Trophoblast cell (in vitro differentiated cells and primary cell): Measurements from ENCODE around the gene B4GALNT3.

ENCODE experiments used
- DNase-seq, 2 donors: peaks; one replicate each; pipeline ENCODE4 v3.0.0-alpha.2; 2016
- H2AFZ ChIP-seq: 2 replicates; pipeline ENCODE4 v1.6.1; 2013; ENCODE audit warnings: low read length, moderate library complexity, mild to moderate bottlenecking; ENCODE audit not compliant: insufficient read depth, poor library complexity
- H2AK5ac ChIP-seq: 2 replicates; pipeline ENCODE4 v1.6.1; 2013; ENCODE audit warnings: mild to moderate bottlenecking, low read length
- H2BK120ac ChIP-seq: 2 replicates; pipeline ENCODE4 v1.6.1; 2013; ENCODE audit warnings: low read length, mild to moderate bottlenecking, moderate library complexity; ENCODE audit not compliant: insufficient read depth, poor library complexity
- H2BK12ac ChIP-seq: 2 replicates; pipeline ENCODE4 v1.6.1; 2013; ENCODE audit warnings: mild to moderate bottlenecking, low read length, moderate library complexity
- H2BK5ac ChIP-seq: 2 replicates; pipeline ENCODE4 v1.6.1; 2013; ENCODE audit warnings: low read length, low read depth, moderate library complexity, mild to moderate bottlenecking; ENCODE audit not compliant: poor library complexity
- H3K14ac ChIP-seq: 2 replicates; pipeline ENCODE4 v1.6.1; 2013; ENCODE audit warnings: mild to moderate bottlenecking, low read length
- H3K18ac ChIP-seq: 2 replicates; pipeline ENCODE4 v1.6.1; 2013; ENCODE audit warnings: mild to moderate bottlenecking, low read length
- H3K23ac ChIP-seq: 2 replicates; pipeline ENCODE4 v1.6.1; 2013; ENCODE audit warnings: low read length
- H3K27ac ChIP-seq: 2 replicates; pipeline ENCODE4 v1.5.1; 2013; ENCODE audit warnings: low read depth, mild to moderate bottlenecking, inconsistent platforms, low read length, moderate library complexity
- H3K27me3 ChIP-seq: 2 replicates; pipeline ENCODE4 v1.6.1; 2013; ENCODE audit warnings: inconsistent platforms, mild to moderate bottlenecking, low read length, moderate library complexity; ENCODE audit not compliant: insufficient read depth
- H3K36me3 ChIP-seq, 2 experiments: 1 replicate in 1 of 2; 2 replicates in 1 of 2; pipeline ENCODE4 v1.6.1; 2013; ENCODE audit warnings: low read length in 2 of 2, mild to moderate bottlenecking in 2 of 2, moderate library complexity in 1 of 2; ENCODE audit not compliant: insufficient read depth in 2 of 2, control insufficient read depth in 1 of 2
- H3K4ac ChIP-seq: 2 replicates; pipeline ENCODE4 v1.6.1; 2013; ENCODE audit warnings: low read depth, mild to moderate bottlenecking, low read length, moderate library complexity
- H3K4me1 ChIP-seq, 2 experiments: 1 replicate in 1 of 2; 2 replicates in 1 of 2; pipeline ENCODE4 v1.6.1; 2013; ENCODE audit warnings: low read length in 2 of 2, mild to moderate bottlenecking in 2 of 2, moderate library complexity in 1 of 2; ENCODE audit not compliant: insufficient read depth in 2 of 2, control insufficient read depth in 1 of 2
- H3K4me2 ChIP-seq: 2 replicates; pipeline ENCODE4 v1.6.1; 2013; ENCODE audit warnings: inconsistent platforms, mild to moderate bottlenecking, low read length, moderate library complexity
- H3K4me3 ChIP-seq: 2 replicates; pipeline ENCODE4 v1.5.1; 2013; ENCODE audit warnings: mild to moderate bottlenecking, low read depth, low read length, inconsistent platforms
- H3K79me1 ChIP-seq: one replicate; pipeline ENCODE4 v1.6.1; 2013; ENCODE audit warnings: low read length
- H3K79me2 ChIP-seq: 2 replicates; pipeline ENCODE4 v1.6.1; 2013; ENCODE audit warnings: low read length, mild to moderate bottlenecking; ENCODE audit not compliant: control insufficient read depth, insufficient read depth, poor library complexity
- H3K9ac ChIP-seq: 2 replicates; pipeline ENCODE4 v1.6.1; 2013; ENCODE audit warnings: mild to moderate bottlenecking, low read length
- H3K9me3 ChIP-seq: 2 replicates; pipeline ENCODE4 v1.6.1; 2013; ENCODE audit warnings: low read depth, mild to moderate bottlenecking, control low read depth, inconsistent platforms, low read length; ENCODE audit not compliant: insufficient read depth
- H4K12ac ChIP-seq: 2 replicates; pipeline ENCODE4 v1.6.1; 2013; ENCODE audit warnings: low read depth, mild to moderate bottlenecking, low read length, moderate library complexity
- H4K8ac ChIP-seq: 2 replicates; pipeline ENCODE4 v1.6.1; 2013; ENCODE audit warnings: low read depth, mild to moderate bottlenecking, low read length, moderate library complexity
- H4K91ac ChIP-seq: one replicate; pipeline ENCODE4 v1.6.1; 2013; ENCODE audit warnings: low read depth, mild to moderate bottlenecking, low read length, moderate library complexity
- WGBS: extraction: QIAGEN DNeasy Blood & Tissue Kit; methylation state at CpG from one replicate; pipeline ENCODE4 v1.1.7; 2013; ENCODE audit warnings: missing lambda C conversion rate; ENCODE audit not compliant: insufficient read length, insufficient coverage; ENCODE audit errors: extremely low coverage; 5-methylcytosine and 5-hydroxymethylcytosine counted together

The B4GALNT3 gene

DNA sequence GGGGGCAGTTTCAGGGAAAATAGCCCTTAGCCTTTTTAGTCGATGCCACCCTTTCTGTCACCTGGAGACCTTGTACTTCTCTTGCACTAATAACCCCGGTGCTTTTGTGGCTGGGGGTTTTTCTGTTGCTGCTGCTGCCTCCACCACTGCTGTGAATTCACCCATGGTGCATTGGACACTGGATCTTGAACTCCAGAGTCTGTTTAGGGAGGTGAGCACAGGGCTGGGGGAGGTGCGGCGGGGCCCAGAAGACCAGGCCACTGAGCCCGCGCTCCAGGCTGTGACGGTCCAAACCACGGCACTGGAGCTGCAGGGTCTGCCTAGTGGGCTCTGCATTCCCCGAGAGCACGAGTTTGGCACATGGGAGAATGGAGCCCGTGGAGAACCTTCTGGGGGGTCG lies 102.9 kb downstream of the B4GALNT3 start:
- H3K27ac ChIP-seq = no peak overlapping the region
- WGBS = no CpG with 5 or more reads among the region's 12 CpGs
- no peak overlapping the region for H4K12ac ChIP-seq
- no peaks in the 10 kb centered on the region for H3K27me3 ChIP-seq
- no peak overlapping the region for H3K4me3 ChIP-seq
- no peaks in the 10 kb centered on the region for H3K79me2 ChIP-seq
- no peak overlapping the region for H4K91ac ChIP-seq
- no peaks in the 10 kb centered on the region for H3K79me1 ChIP-seq
- H2BK5ac ChIP-seq = no peak overlapping the region
- no peaks in the 10 kb centered on the region for H3K4me1 ChIP-seq
- H3K9ac ChIP-seq = no peak overlapping the region
- H2AFZ ChIP-seq = no peak overlapping the region
- no peak overlapping the region for H3K23ac ChIP-seq
- H4K8ac ChIP-seq = no peak overlapping the region
- no peak overlapping the region for H3K4ac ChIP-seq
- no peak overlapping the region for H3K14ac ChIP-seq
- no peak overlapping the region for H2BK12ac ChIP-seq
- H2AK5ac ChIP-seq = no peak overlapping the region
- no peaks in the 10 kb centered on the region for H3K36me3 ChIP-seq
- H2BK120ac ChIP-seq = no peak overlapping the region
- no peak overlapping the region for H3K4me2 ChIP-seq
- no peak overlapping the region for H3K18ac ChIP-seq
- peaks cover 2% of the 10 kb centered on the region for H3K9me3 ChIP-seq
- DNase-seq = no peak

DNA sequence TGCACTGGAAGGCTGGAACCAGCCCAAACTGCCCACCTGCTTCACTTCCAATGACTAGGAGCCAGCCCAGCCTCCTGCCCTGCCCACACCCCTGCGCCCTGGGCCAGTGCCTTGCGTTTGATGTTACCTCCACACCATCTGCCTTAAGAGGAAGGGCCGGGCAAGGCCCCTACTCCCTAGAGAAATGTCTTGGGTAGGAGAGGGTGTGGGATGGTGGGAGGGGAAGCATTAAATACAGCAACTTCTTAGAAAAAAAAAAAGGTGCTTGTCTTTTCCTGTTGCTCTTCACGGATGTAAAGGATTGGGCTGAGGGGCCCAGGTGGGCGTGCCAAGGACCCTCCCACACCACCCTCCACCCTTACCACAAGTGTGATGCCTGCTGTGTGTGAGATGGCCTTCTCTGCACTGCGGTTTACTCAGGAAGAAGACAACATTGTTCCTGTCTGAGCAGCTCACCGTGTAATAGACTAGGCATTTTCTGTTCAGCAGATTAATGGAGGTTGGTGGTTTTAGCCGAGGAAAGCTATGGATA lies 103.6 kb downstream of the B4GALNT3 start:
- Histone ChIP-seq H3K36me3 (no peaks in the 10 kb centered on the region), H3K27ac (no peak overlapping the region), H3K27me3 (no peaks in the 10 kb centered on the region), H4K91ac (no peak overlapping the region), H4K12ac (no peak overlapping the region), H3K4ac (no peak overlapping the region), H3K4me2 (no peak overlapping the region), H4K8ac (no peak overlapping the region), H2AK5ac (no peak overlapping the region), H3K14ac (no peak overlapping the region), H3K79me1 (no peaks in the 10 kb centered on the region), H3K9ac (no peak overlapping the region), H3K4me3 (no peak overlapping the region), H3K4me1 (no peaks in the 10 kb centered on the region), H3K79me2 (no peaks in the 10 kb centered on the region), H2BK120ac (no peak overlapping the region), H3K23ac (no peak overlapping the region), H2BK12ac (no peak overlapping the region), H3K18ac (no peak overlapping the region), H3K9me3 (peaks cover 2% of the 10 kb centered on the region), H2BK5ac (no peak overlapping the region), H2AFZ (no peak overlapping the region)
- WGBS = no CpG with 5 or more reads among the region's 8 CpGs
- DNase-seq = no peak

DNA sequence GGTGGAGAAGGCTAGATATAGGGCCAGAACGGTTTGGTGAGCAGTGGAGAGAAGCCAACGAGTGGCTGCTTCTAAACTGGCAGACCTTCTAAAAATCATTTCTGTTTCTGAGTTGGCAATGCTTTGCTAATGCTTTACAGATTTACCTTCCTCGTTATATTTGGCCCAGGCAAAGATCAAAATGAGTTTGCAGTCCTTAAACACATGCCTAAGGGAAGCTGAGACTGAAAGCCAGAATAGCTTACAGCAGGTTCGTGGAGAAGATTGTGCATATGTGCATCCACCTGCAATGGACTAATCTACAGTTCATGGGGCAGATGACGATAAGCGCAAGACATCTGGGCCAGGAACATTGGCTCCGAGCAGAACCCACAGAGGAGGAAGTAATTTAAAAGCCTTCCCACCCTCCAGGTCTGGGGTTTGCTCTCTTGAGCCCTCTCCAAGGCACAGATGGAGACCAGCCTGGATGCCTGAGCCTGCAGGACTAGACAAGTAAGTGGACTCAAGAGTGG lies 104.1 kb downstream of the B4GALNT3 start:
- WGBS = no CpG with 5 or more reads among the region's 7 CpGs
- H3K23ac ChIP-seq = no peak overlapping the region
- peaks cover 2% of the 10 kb centered on the region for H3K9me3 ChIP-seq
- no peak for DNase-seq
- no peak overlapping the region for H3K27ac ChIP-seq
- no peaks in the 10 kb centered on the region for H3K27me3 ChIP-seq
- H4K8ac ChIP-seq = no peak overlapping the region
- H3K79me1 ChIP-seq = no peaks in the 10 kb centered on the region
- no peak overlapping the region for H3K14ac ChIP-seq
- no peak overlapping the region for H3K4me2 ChIP-seq
- H2BK120ac ChIP-seq = no peak overlapping the region
- no peak overlapping the region for H3K18ac ChIP-seq
- no peaks in the 10 kb centered on the region for H3K4me1 ChIP-seq
- no peak overlapping the region for H3K4me3 ChIP-seq
- no peak overlapping the region for H4K12ac ChIP-seq
- H2AK5ac ChIP-seq = no peak overlapping the region
- no peak overlapping the region for H2BK12ac ChIP-seq
- no peak overlapping the region for H4K91ac ChIP-seq
- no peak overlapping the region for H3K4ac ChIP-seq
- H2BK5ac ChIP-seq = no peak overlapping the region
- no peak overlapping the region for H2AFZ ChIP-seq
- H3K9ac ChIP-seq = no peak overlapping the region
- no peaks in the 10 kb centered on the region for H3K79me2 ChIP-seq
- H3K36me3 ChIP-seq = no peaks in the 10 kb centered on the region

DNA sequence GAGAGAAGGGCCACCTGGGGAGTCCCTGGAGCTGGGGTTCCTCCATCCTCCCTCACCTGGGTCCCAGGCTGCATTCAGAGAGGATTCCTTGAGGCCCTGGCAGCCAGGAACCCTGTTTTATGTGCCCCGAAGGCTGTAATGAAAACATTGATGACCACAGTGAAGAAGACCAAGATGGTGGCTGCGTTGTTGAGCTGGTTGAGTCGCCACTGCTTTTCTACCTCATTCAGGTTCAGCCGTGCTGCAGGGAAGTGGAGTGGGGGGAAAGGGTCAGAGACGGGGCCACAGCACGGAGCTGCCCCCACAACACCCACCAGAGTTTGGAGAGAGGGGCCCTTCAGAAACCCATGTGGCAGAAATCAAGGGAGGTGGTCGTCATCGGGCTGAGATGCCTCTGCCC lies 105.4 kb downstream of the B4GALNT3 start:
- Histone ChIP-seq H3K14ac (no peak overlapping the region), H2AFZ (no peak overlapping the region), H3K4me3 (no peak overlapping the region), H3K23ac (no peak overlapping the region), H3K79me1 (peaks cover 4% of the 10 kb centered on the region), H4K8ac (no peak overlapping the region), H3K27ac (no peak overlapping the region), H3K9ac (no peak overlapping the region), H3K4me2 (no peak overlapping the region), H3K27me3 (no peaks in the 10 kb centered on the region), H3K36me3 (no peaks in the 10 kb centered on the region), H3K18ac (no peak overlapping the region), H3K9me3 (peaks cover 2% of the 10 kb centered on the region), H2AK5ac (no peak overlapping the region), H4K12ac (no peak overlapping the region), H3K4ac (no peak overlapping the region), H2BK120ac (no peak overlapping the region), H2BK12ac (no peak overlapping the region), H3K79me2 (no peaks in the 10 kb centered on the region), H2BK5ac (no peak overlapping the region), H3K4me1 (no peaks in the 10 kb centered on the region), H4K91ac (no peak overlapping the region)
- DNase-seq = no peak
- WGBS = no CpG with 5 or more reads among the region's 8 CpGs
